Measurements from ENCODE around the gene ADCY3. TPM values are rescaled to one million over a fixed set of nuclear protein-coding genes. Genes with fewer than 3 reads are reported as not detected.

ADCY3 gene
- total and polyA plus RNA-seq, 2 of the 4 experiments (the other 2 are of a cell fraction), result 17.4 to 46.1 TPM

DNA sequence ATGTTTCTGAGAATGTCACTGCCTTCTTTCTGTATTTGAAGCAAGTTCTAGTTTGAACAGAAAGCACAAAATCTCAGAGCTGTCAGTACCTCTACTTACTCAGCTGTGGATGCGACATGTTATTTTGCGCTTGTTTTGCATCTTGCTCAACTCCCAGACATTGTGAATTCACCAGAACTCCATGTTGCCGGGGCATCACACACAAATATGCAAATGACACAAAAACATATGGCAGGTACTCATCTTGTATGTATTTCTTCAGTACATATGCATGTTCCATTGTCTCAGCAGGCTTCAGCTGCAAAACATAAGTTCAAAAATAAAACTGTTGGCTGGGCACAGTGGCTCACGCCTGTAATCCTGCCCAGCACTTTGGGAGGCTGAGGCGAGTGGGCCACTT, 30.8 kb downstream of the ADCY3 start:
- H3K9me1 ChIP-seq (ENCODE audit: insufficient read depth, low read length), result peaks cover 24% of the 10 kb centered on the region
- H4K91ac ChIP-seq (ENCODE audit: insufficient read depth, low read depth, low read length), result no peak overlapping the region
- no peak overlapping the region for H3K27ac ChIP-seq (ENCODE audit: insufficient read depth, low read length)
- H3K9ac ChIP-seq (ENCODE audit: low read depth, low read length), result no peak overlapping the region
- H3K18ac ChIP-seq (ENCODE audit: low read depth, low read length), result no peak overlapping the region
- H3K4me2 ChIP-seq (ENCODE audit: low read depth, low read length), result no peak overlapping the region
- no peak overlapping the region for H3K4ac ChIP-seq (ENCODE audit: low read depth, low read length)
- H3K56ac ChIP-seq (ENCODE audit: extremely low read depth, insufficient read depth, low read length), result no peak overlapping the region
- POLR2A ChIA-PET (ENCODE audit: unreplicated experiment), result no interaction called here
- DNase-seq, result no peak
- dilution Hi-C loops (cut with HindIII; ENCODE audit: low sequenced_read_pairs, unreplicated experiment) (no loop called here), in situ Hi-C loops (cut with MboI; ENCODE audit: low sequenced_read_pairs) (no loop called here), intact Hi-C loops (cut with micrococcal nuclease) (no loop called here)
- no TSS peak for BruUV-seq (replicated peaks)
- WGBS, 2 experiments (ENCODE audit: extremely low coverage in 2 of 2, insufficient read length in 1 of 2), result 100% methylated on average over 5 of the region's 5 CpGs; no CpG with 5 or more reads in 1 of the 2 experiments
- TF ChIP-seq, protein P1, sequence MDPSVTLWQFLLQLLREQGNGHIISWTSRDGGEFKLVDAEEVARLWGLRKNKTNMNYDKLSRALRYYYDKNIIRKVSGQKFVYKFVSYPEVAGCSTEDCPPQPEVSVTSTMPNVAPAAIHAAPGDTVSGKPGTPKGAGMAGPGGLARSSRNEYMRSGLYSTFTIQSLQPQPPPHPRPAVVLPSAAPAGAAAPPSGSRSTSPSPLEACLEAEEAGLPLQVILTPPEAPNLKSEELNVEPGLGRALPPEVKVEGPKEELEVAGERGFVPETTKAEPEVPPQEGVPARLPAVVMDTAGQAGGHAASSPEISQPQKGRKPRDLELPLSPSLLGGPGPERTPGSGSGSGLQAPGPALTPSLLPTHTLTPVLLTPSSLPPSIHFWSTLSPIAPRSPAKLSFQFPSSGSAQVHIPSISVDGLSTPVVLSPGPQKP (IDR thresholded peaks at IDR 0.05; ENCODE audit: borderline replicate concordance, low read depth, low read length), result no peak
- TF ChIP-seq FOS (IDR thresholded peaks at IDR 0.05; ENCODE audit: low read depth, low read length) (no peak), RFX5 (IDR thresholded peaks at IDR 0.05; ENCODE audit: low read depth, low read length) (no peak), NFE2L2 (IDR thresholded peaks at IDR 0.05; ENCODE audit: low read depth, low read length) (no peak), MXI1 (IDR thresholded peaks at IDR 0.05; ENCODE audit: borderline replicate concordance, low read depth, low read length) (no peak), MAZ (IDR thresholded peaks at IDR 0.05; ENCODE audit: borderline replicate concordance, low read depth, low read length) (no peak)
- TF ChIP-seq, protein P2, sequence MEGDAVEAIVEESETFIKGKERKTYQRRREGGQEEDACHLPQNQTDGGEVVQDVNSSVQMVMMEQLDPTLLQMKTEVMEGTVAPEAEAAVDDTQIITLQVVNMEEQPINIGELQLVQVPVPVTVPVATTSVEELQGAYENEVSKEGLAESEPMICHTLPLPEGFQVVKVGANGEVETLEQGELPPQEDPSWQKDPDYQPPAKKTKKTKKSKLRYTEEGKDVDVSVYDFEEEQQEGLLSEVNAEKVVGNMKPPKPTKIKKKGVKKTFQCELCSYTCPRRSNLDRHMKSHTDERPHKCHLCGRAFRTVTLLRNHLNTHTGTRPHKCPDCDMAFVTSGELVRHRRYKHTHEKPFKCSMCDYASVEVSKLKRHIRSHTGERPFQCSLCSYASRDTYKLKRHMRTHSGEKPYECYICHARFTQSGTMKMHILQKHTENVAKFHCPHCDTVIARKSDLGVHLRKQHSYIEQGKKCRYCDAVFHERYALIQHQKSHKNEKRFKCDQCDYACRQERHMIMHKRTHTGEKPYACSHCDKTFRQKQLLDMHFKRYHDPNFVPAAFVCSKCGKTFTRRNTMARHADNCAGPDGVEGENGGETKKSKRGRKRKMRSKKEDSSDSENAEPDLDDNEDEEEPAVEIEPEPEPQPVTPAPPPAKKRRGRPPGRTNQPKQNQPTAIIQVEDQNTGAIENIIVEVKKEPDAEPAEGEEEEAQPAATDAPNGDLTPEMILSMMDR (conservative IDR thresholded peaks at IDR 0.05; ENCODE audit: low read depth, low read length), result no peak
- H3K27me3 ChIP-seq (ENCODE audit: control insufficient read depth, insufficient read depth, low read length), result no peaks in the 10 kb centered on the region
- H3K23ac ChIP-seq (ENCODE audit: low read depth, low read length), result no peak overlapping the region
- H3K9me3 ChIP-seq (ENCODE audit: control insufficient read depth, insufficient read depth, low read length), result peaks cover 4% of the 10 kb centered on the region
- no peak overlapping the region for H3K4me3 ChIP-seq (ENCODE audit: insufficient read depth, low read depth, low read length)
- no peak overlapping the region for H2BK20ac ChIP-seq (ENCODE audit: low read depth, low read length)
- H4K20me1 ChIP-seq (ENCODE audit: insufficient read depth, low read length), result 0 out of 2 replicates have a peak, but pooled peaks cover 2% of the 10 kb centered on the region
- H2AK9ac ChIP-seq (replicated peaks; ENCODE audit: low read depth, low read length, poor library complexity), result no peak overlapping the region
- no peak overlapping the region for H2AFZ ChIP-seq (replicated peaks; ENCODE audit: low read length, poor library complexity)
- ATAC-seq (ENCODE audit: low read depth), result no peak
- no peak overlapping the region for H2BK15ac ChIP-seq (ENCODE audit: low read depth, low read length)
- H4K8ac ChIP-seq (ENCODE audit: low read depth in 2 of 2, low read length in 2 of 2), result no peak overlapping the region
- H2BK120ac ChIP-seq (ENCODE audit: low read depth, low read length), result no peak overlapping the region
- H3K4me1 ChIP-seq (ENCODE audit: control insufficient read depth, insufficient read depth, low read length), result peaks cover 25% of the 10 kb centered on the region
- H3K36me3 ChIP-seq (ENCODE audit: control insufficient read depth, insufficient read depth, low read length), result no peaks in the 10 kb centered on the region
- no peak overlapping the region for H2AK5ac ChIP-seq (ENCODE audit: low read depth, low read length)
- peaks cover 3 to 41% of the 10 kb centered on the region in 2 experiments; a peak in 3 of 4 replicates for H3K79me1 ChIP-seq (ENCODE audit: low read depth in 1 of 2, low read length in 2 of 2)
- H2BK5ac ChIP-seq (ENCODE audit: low read depth, low read length, poor library complexity, severe bottlenecking), result no peak overlapping the region
- CTCF ChIA-PET, result no interaction called here
- no peak overlapping the region for H4K5ac ChIP-seq (ENCODE audit: low read depth, low read length)
- no peak overlapping the region for H3K14ac ChIP-seq (replicated peaks; ENCODE audit: low read depth, low read length)

All from IMR-90 (cell line).